Stimulated activated CD4-positive, alpha-beta T cell treated with anti-CD3 and anti-CD28 coated beads, Interleukin-12 subunit alpha, Interleukin-12 subunit beta, amount 100 ng/mL, for 24 hours (primary cell): Measurements from ENCODE around the gene ABCC1.
A peak's percentile ranks its signal among the peaks of the same experiment; 100 is the strongest.
"Not testable (repeated sequence)": the region's sequence is repeated elsewhere in the genome, so short reads cannot be mapped to it uniquely, and the experiment has no call there.

Experiments used
- DNase-seq, 2 experiments: peaks; one replicate each; pipeline ENCODE4 v3.0.0-alpha.2; 2020; ENCODE audit warnings: low read depth in 2 of 2

Gene ABCC1

DNA sequence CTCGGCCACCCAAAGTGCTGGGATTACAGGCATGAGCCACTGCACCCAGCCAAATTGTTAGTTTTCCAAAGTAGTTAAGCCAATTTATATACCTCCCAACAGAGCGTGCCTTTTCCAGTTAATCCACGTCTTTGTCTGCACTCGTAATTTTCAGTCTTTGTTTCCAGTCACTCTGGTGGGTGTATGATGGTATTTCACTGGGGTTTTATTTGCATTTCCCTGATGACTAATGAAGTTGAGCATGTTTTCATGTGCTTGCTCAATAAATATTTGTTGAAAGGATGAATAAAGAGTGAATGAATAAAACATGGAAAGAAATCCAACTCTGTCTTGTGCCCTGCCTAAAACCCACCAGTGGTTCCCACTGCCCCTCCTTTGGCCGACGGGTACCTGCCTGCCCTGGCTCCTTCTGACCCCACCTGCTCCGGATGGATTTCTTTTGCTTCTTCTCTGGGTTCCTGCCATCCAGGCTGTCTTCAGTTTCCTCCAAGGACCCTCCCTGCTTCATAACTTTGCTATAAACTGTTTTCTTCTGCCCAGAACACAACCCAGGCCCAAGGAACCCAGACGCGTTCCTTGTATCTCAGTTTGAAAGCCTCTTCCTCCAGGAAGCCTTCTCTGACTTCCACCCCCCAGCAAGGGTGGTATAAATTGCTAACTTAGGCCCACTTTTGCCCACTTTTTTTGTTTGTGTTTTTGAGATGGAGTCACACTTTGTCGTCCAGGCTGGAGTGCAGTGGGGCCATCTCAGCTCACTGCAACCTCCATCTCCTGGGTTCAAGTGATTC is 3.0 kb upstream of the ABCC1 start:
- DNase-seq: no peak

DNA sequence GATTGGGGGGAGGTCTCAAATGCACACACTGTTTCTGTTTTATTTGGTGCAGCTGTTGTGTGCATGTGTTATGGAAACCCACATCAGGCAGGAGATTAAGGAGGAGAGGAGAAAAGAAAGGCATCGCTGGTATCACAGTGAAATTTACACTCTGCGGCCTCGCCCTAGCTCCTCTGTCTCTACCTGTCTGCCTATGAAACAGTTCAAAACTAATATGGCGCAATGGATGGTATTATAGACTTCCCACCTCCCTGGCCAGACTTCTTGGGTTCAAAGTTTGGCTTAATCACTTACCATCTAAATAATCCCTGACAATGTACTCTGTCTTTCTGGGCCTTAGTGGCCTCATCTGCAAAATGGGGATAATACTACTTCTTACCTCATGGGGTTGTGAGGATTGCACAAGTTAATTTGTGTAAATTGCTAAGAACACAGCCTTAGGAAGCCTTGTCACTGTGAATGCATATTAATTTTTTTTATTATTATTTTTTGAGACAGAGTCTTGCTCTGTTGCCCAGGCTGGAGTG is 1.4 kb upstream of the ABCC1 start:
- no peak for DNase-seq

DNA sequence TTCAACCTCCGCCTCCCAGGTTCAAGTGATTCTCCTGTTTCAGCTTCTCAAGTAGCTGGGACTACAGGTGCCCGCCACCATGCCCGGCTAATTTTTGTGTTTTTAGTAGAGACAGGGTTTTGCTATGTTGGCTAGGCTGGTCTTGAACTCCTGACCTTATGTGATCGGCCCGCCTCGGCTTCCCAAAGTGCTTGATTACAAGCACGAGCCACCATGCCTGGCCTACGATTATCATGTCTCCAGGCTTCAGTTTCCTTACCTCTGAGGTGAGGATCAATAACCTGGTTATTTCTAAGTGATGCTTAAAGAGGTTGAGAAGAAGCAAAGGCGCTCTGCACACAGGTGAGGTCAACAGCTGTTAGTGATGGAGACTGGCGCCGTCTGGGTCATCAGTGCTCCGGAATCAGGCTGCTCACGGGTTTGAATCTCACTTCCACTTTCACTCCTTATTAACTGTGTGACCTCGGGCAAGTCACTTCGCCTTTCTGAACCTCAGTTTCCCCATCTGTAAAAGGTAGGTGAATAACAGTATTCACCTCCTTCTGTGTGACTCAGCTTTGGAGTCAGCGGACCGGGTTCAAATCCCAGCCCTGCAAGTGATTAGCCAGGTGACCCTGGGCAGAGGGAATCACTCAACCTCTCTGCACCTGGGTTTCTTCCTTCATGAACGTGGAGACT is 745 bp upstream of the ABCC1 start:
- DNase-seq: no peak

DNA sequence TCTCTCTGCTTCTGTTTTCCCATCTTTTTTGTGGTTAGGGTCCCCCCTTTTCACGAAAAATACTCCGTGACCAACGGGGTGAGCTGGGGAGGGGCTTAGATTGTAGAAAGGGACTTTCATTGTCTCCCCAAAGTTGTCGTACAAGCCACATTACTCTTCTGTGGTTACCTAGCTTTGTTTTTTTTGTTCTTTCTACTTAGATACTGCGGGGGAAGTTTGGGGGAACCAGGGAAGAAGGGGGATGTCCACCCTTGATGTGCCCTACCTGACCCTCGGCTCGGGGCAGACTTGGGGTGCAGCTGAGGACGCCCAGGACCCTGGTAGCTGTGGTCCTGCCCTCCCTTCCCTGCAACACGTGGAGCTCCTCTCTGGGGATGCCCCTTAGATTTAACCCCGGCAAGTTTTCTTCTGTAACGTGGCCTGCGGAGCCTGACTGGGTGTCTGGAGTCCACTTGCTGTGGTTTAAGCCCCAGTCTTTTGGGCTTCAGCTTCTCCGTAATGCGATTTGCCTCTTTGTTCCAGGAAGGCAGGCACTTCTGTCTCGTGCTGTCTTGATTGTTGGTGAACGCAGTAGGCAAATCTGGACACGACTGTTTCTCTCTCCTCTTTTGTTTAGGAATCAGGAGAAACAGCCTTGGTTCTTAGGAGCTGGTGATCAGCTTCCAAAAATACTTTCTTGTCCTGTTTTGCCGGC is 892 bp downstream of the ABCC1 start:
- DNase-seq: peak; percentile 13 to 20

DNA sequence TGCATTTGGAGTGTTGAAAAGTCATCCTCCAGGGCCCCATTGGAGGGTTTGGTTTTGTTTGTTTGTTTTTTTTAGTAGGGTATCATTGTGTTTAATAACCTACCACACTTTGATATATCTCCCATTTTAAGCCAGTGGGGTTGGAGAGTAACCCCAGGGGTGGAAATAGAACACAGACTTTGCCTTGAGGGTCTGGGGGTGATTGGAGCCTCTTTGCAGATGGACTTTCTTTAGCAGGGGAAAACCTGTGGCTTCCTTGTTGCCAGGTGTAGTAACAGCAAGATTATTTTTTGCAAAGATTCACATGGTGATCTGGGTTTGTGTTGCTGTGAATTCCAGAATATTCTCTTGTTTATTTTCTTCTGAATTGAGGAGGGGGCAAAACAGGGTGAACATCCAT is 1.5 kb downstream of the ABCC1 start:
- DNase-seq: no peak

DNA sequence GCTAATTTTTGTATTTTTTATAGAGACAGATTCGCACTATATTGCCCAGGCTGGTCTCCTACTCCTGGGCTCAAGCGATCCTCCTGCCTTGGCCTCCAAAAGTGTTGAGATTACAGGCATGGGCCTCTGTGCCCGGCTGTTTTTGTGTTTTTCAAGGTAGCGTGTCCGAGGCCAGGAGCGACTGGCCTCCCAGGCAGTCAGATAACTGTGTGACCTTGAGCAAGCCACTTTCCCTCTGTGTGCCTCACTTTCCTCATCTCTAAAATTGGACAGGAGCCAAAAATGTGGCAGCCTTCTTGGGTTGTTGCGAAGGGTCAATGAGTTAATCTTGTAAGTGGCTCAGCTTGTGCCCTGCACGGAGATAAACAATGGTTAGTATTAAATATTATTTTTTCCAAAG is 2.4 kb downstream of the ABCC1 start:
- DNase-seq: no peak

DNA sequence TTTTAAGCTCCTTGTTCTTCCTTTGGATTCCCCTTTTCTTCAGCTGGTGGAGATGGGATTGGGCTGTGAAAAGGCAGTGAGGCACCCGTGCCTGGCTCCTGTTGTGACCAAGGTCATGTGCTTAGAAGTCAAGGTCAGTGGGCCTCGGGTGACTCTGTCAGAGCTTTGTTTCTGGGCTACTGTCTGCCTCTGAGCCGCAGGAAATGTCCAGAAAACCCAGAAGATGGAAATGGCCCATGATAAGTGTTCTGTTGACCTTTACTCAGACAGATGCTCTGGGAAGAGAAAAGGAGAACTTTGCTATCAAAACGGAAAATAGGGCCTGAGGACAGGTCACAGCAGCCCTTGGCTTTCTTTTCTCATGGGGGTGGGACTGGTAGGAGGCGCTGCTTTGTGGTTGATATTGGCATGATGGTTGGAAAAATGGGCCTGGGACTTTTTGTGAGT is 2.9 kb downstream of the ABCC1 start:
- peak in 1 of 2 experiments; percentile 37 for DNase-seq

DNA sequence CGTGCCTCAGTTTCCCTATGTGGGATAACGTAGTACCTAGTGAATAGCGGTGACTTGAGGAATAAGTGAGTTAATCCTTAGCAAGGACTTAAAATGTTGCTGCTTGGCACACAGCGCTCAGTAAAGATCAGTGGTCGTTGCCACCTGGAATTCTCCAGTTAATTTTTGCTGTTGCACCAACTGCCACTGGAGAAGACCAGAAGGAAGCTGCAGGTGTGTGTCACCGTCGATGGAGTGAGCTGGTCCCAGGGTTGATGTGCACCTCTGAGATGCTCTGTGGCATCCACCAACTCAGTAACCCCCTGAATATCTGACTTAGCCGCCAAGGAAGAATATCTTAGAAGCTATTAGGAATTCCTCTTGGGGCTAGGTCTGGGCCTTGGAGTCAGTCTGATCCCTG is 4.1 kb downstream of the ABCC1 start:
- DNase-seq: no peak

DNA sequence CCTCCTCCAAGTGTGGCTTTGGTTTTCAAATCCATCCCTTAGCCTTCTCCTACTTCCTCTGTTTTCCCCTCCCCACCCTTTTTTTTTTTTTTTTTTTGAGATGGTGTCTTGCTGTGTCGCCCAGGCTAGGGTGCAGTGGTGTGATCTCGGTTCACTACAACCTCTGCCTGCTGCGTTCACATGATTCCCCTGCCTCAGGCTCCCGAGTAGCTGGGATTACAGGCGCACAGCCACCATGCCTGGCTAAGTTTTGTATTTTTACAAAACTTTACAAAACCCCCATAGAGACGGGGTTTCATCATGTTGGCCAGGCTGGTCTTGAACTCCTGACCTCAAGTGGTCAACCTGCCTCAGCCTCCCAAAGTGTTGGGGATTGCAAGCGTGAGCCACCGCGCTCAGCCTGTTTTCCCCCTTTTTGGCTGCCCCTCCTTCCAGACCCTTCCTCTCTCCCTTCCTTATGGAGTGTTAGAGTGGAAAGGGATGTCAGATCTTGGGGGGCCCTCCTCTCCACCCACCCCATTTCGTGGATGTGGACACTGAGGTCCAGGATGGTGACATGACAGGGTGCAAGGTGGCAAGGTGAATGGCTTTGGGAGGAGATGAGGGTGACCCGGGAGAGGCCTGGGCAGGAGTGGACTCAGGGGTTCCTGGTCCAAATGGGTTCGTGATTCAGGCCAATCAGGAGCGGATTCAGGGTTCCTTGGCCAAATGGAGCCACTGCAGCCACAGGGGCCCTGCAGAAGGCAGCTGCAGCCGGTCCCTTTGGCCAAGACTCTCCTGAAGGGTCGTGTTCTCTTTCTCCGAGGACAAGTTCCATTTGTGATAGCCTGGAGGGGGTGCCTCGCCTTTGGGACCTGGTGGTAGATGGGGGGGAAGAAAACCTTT is 4.8 kb downstream of the ABCC1 start:
- DNase-seq: no peak

DNA sequence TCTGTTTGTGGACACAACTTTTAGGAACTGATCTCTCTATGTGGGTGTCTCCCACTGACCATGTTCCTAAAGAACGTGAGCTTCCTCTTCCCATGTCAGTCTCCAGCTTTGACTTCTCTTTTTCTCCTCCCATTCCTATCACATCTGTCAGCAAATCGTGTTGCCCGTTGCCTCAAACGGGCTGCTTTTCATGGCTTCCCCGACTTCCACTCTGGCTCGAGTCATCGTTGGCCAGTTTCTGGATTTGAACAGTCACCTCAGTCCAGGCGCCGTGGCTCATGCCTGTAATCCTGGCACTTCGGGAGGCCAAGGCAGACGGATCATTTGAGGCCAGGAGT is 5.4 kb downstream of the ABCC1 start:
- DNase-seq: no peak

DNA sequence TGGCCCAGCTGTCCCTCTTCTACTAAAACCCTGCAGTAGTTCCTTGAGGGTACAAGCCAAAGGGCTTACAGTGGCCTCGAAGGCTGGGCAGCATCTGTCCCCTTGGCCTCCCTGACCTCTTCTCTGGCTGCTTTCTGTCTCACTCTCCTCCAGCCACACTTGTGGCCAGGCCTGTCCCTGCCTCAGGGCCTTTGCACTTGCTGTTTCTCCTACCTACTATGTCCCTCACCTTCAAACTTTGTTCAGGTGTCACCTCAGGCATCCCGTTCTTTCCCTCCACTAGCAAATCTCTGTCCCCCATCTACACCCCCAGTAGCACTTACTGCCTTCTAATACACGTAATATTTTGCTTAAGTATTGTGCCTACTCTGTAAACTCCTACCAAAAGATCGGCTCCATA is 6.0 kb downstream of the ABCC1 start:
- DNase-seq: no peak

DNA sequence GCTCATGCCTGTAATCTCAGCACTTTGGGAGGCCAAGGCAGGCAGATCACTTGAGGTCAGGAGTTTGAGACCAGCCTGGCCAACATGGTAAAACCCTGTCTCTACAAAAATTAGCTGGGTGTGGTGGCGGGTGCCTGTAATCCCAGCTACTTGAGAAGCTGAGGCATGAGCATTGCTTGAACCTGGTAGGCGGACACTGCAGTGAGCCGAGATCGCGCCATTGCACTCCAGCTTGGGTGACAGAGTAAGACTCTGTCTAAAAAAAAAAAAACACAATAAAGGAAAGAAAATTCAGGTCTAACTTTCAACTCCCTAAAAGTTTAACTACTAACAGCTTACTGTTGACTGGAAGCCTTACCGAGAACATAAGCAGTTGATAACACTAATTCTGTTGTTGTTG is 6.7 kb downstream of the ABCC1 start:
- not testable (repeated sequence) for DNase-seq

DNA sequence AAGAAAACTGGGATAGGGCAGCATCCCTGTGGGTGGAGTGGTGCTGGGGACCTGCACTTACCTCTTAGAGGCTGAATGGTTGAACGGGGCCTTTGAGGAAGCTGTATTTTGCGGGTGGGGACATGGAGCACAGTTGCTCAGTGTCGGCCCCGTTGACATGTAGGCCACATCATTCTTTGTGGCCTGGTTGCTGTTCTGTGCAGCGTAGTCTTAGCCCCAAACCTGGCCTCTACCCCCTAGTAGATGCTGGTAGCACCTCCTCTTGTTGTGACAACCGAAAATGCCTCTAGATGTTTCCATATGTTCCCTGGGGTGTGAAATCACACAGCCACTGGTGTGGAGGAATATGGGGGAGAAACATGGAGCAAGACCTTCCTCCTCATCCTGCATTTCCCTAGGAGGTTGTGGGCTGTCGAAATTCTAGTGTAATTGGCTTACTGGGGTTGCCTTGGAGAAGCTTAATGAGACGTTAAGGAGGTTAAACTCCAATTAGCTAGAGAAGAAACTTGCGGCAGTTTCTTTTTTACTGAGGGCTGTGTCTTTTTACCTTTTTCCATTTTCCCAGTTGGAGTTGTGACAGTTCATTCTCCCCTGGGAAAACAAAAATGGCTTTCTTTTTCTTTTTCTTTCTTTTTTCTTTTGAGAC is 9.4 kb downstream of the ABCC1 start:
- DNase-seq: no peak

DNA sequence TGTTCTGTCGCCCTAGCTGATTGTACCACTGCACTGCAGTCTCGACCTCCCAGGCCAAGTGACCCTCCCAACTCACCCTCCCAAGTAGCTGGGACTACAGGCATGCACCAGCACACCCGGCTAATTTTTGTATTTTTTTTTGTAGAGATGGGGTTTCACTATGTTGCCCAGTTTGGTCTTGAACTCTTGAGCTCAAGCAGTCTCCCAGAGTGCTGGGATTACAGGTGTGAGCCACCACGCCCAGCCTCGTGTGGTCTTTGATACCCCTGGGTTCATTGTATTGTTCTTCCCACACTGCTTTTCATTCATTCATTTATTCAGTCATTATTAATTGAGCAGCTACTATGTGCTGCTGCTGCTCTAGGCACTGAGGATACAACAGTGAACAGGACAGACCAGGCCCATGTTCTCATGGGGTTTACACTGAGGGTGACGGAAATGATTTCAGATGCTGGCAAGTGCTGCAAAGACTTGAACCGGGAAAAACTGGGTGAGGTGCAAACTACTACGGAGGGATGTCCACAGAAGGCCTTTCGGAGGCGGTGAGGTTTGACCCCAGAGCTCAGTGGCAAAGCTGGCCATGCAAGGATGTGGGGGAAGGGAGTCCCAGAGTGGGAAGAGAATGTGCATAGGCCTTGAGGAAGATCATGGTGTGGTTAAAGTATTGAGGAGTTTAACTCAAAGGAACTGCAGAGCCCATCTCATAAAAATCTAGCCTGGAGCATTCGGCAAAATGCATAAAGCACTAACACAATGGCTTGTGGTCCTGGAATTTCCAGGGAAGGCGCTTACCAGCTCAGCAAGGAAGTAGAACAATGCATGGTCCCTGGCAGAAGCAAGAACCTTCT is 10.9 kb downstream of the ABCC1 start:
- no peak for DNase-seq

DNA sequence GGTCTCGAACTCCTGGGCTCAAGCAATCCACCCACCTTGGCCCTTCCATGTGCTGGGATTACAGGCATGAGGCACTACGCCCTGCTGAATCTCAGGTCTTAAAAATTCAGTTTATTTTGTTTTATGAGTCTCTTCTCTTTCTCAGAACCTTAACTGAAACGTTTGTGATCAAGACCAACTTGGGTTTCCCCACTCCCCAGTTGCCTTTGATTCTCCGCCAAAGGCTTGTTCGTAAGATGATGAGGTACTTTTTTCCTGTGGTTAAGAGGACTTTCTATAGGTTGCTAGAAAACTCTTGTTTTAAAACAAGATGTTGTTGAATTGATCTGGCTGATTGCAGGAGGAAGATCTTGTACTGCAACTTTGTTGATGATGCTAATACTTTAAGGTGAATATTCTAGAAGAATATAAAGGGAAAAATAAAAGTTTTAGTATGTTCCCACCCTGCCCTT is 11.7 kb downstream of the ABCC1 start:
- DNase-seq: peak; percentile 45 to 50

DNA sequence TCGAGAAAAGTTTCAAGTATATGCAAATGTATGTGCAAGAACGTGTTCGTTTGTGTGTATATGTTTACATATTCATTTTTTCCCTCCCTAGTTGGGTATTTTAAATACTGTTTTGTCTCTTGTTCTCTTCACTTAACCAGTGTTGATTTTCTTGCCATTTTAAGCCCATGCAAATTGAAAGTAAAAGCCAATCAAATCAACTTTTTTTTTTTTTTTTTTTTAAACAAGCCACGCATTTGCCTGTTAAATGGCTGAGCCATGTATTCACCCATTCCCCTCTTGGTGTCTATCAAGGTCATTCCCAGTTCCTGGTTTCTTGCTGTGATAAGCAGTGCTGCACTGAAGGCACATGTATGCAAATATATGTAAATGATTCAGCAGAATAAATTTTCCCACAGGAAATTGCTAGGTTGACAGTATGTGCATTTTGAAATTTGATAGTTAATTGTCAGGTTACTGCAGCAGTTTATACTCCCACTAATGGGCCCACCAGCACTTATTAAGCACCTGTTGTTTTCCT is 12.2 kb downstream of the ABCC1 start:
- no peak for DNase-seq

DNA sequence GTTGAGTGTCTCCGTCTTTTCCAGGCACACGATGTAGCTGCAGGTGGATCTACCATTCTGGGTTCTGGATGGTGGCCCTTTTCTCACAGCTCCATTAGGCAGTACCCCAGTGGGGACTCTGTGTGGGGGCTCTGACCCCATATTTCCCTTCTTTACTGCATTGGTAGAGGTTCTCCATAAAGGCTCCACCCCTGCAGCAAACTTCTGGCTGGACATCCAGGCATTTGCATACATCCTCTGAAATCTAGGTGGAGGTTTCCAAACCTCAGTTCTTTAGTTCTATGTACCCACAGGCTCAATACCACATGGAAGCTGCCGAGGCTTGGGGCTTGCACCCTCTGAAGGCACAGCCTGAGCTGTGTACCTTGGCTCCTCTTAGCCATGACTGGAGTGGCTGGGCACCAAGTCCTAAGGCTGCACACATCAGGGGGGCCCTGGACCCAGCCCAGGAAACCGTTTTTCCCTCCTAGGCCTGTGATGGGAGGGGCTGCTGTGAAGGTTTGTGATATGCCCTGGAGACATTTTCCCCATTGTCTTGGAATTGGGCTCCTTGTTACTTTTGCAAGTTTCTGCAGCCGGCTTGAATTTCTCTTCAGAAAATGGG is 14.0 kb downstream of the ABCC1 start:
- DNase-seq: no peak

DNA sequence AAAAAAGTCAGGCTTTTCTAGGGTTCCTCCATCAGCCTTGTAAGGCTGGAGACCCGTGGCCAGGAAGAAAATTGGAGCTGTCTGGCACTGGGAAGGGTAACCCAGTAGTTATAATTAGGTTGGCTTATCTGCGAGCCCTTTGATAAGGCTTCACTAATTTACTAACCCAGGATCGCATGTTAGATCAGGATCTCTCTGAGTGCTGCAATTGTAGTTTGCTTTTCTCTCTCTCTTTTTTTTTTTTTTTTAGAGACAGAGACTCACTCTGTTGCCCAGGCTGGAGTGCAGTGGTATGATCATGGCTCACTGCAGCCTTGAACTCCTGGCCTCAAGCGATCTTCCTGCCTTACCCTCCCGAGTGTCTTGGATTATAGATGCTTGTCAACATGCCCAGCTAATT is 17.0 kb downstream of the ABCC1 start:
- no peak for DNase-seq

DNA sequence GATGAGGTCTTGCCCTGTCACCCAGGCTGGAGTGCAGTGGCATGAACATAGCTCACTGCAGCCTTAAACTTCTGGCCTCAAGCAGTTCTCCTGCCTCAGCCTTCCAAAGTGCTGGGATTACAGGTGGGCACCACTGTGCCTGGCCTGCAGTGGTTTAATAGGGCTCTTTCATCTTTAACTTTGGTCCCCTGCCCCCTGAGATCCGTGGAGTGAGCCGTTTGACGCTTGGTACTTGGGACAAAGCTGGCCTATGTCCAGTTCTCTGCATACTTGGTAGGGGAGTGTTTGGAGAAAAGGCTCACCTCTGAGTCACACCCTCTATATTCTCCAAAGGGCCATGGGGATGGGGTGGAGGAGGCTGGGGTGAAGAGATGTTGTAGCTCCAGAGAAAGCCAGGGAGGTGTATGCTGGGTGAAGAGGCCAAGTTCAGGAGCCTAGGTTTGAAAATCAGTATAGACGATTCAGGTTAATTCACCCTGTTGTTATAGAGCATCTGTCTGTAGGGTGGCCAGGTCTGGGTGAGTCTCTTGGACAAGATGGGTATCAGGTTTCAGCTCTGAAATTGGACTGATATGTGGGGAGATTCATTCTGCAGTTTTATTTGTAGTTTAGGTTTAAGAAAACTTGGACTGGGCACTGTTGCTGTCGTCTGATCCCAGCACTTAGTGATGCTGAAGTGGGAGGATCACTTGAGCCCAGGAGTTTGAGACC is 17.6 kb downstream of the ABCC1 start:
- no peak for DNase-seq
